HG03095 (cell line): ENCODE results near the gene MUC4.
"Not testable (repeated sequence)": the region's sequence is repeated elsewhere in the genome, so short reads cannot be mapped to it uniquely, and the experiment has no call there.

Source experiments
- ATAC-seq: cut with Tn5 transposase; IDR thresholded peaks from one replicate; pipeline ENCODE4 v1.9.1; 2021; ENCODE audit warnings: moderate library complexity; ENCODE audit not compliant: unreplicated experiment

MUC4 gene

GRCh38 chr3:195835791-195836190, 24.1 kb upstream of the MUC4 start:
- ATAC-seq, result no peak

GRCh38 chr3:195834675-195835583, 23.2 kb upstream of the MUC4 start:
- ATAC-seq, result no peak

- no peak for ATAC-seq
Measured at GRCh38 chr3:195829897-195830254, 18.1 kb upstream of the MUC4 start.

GRCh38 chr3:195828762-195829161, 17.0 kb upstream of the MUC4 start:
- no peak for ATAC-seq

- ATAC-seq, result no peak
Measured at GRCh38 chr3:195825857-195826804, 14.4 kb upstream of the MUC4 start.

- no peak for ATAC-seq
Measured at GRCh38 chr3:195825191-195825588, 13.5 kb upstream of the MUC4 start.

GRCh38 chr3:195824425-195825190, 12.9 kb upstream of the MUC4 start:
- ATAC-seq, result not testable (repeated sequence)

GRCh38 chr3:195823999-195824398, 12.3 kb upstream of the MUC4 start:
- no peak for ATAC-seq

- ATAC-seq, result no peak
Measured at GRCh38 chr3:195823280-195823679, 11.6 kb upstream of the MUC4 start.

- ATAC-seq, result no peak
Measured at GRCh38 chr3:195822131-195822696, 10.5 kb upstream of the MUC4 start.

- ATAC-seq, result no peak
Measured at GRCh38 chr3:195821403-195822130, 9.8 kb upstream of the MUC4 start.

- no peak for ATAC-seq
Measured at GRCh38 chr3:195820901-195821300, 9.2 kb upstream of the MUC4 start.

GRCh38 chr3:195820186-195820585, 8.5 kb upstream of the MUC4 start:
- ATAC-seq, result no peak

- ATAC-seq, result no peak
Measured at GRCh38 chr3:195818301-195818700, 6.6 kb upstream of the MUC4 start.

GRCh38 chr3:195817578-195818135, 5.9 kb upstream of the MUC4 start:
- no peak for ATAC-seq

GRCh38 chr3:195816276-195816913, 4.7 kb upstream of the MUC4 start:
- not testable (repeated sequence) for ATAC-seq

GRCh38 chr3:195815169-195815771, 3.5 kb upstream of the MUC4 start:
- no peak for ATAC-seq

- no peak for ATAC-seq
Measured at GRCh38 chr3:195813916-195814640, 2.3 kb upstream of the MUC4 start.
